Measurements from ENCODE around the gene CRELD2. TPM values are rescaled to one million over a fixed set of nuclear protein-coding genes. Genes with fewer than 3 reads are reported as not detected.

The CRELD2 gene
- total and polyA plus RNA-seq, 2 of the 13 experiments (the other 11 are each of a cell fraction or from before 2014, with no cell fraction given) = 17.2 to 44.7 TPM

- TF ChIP-seq PHF21A (CRISPR knock-in tag; IDR thresholded peaks at IDR 0.05) (peak; percentile 79), ZNF446 (CRISPR knock-in tag; IDR thresholded peaks at IDR 0.05) (no peak), ZSCAN21 (CRISPR knock-in tag; IDR thresholded peaks at IDR 0.05; ENCODE audit: borderline replicate concordance) (no peak), GFI1 (CRISPR knock-in tag; IDR thresholded peaks at IDR 0.05; ENCODE audit: borderline replicate concordance) (no peak), ZNF512 (CRISPR knock-in tag; IDR thresholded peaks at IDR 0.05) (no peak), ZFP1 (CRISPR knock-in tag; IDR thresholded peaks at IDR 0.05) (no peak), YEATS2 (CRISPR knock-in tag; IDR thresholded peaks at IDR 0.05; ENCODE audit: borderline replicate concordance) (no peak), ZNF720 (CRISPR knock-in tag; IDR thresholded peaks at IDR 0.05) (no peak), KMT2A (CRISPR knock-in tag; IDR thresholded peaks at IDR 0.05) (no peak), ZNF101 (CRISPR knock-in tag; IDR thresholded peaks at IDR 0.05; ENCODE audit: borderline replicate concordance, low read depth) (no peak), PAX8 (CRISPR knock-in tag; IDR thresholded peaks at IDR 0.05; ENCODE audit: borderline replicate concordance) (no peak), ZNF704 (CRISPR knock-in tag; IDR thresholded peaks at IDR 0.05; ENCODE audit: borderline replicate concordance) (peak; percentile 29; the same call in 1 of the 2 replicates), NCOA2 (CRISPR knock-in tag; IDR thresholded peaks at IDR 0.05) (peak; percentile 53; the same call in 1 of the 2 replicates), MXD4 (CRISPR knock-in tag; IDR thresholded peaks at IDR 0.05) (no peak), RELA (CRISPR knock-in tag; IDR thresholded peaks at IDR 0.05) (no peak), SETDB1 (CRISPR knock-in tag; IDR thresholded peaks at IDR 0.05; ENCODE audit: borderline replicate concordance) (no peak), PLRG1 (conservative IDR thresholded peaks at IDR 0.05) (no peak), ZNF781 (CRISPR knock-in tag; IDR thresholded peaks at IDR 0.05; ENCODE audit: borderline replicate concordance, not compliant biosample characterization) (no peak), ZNF629 (CRISPR knock-in tag; conservative IDR thresholded peaks at IDR 0.05) (0 out of 2 replicates have a peak, but pooled peaks have one; percentile 18), ZNF670 (CRISPR knock-in tag; IDR thresholded peaks at IDR 0.05; ENCODE audit: borderline replicate concordance) (peak; percentile 58; the same call in 1 of the 2 replicates), BORCS8-MEF2B (CRISPR knock-in tag; IDR thresholded peaks at IDR 0.05) (no peak)
- TF ChIP-seq, protein P1, sequence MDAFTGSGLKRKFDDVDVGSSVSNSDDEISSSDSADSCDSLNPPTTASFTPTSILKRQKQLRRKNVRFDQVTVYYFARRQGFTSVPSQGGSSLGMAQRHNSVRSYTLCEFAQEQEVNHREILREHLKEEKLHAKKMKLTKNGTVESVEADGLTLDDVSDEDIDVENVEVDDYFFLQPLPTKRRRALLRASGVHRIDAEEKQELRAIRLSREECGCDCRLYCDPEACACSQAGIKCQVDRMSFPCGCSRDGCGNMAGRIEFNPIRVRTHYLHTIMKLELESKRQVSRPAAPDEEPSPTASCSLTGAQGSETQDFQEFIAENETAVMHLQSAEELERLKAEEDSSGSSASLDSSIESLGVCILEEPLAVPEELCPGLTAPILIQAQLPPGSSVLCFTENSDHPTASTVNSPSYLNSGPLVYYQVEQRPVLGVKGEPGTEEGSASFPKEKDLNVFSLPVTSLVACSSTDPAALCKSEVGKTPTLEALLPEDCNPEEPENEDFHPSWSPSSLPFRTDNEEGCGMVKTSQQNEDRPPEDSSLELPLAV (CRISPR knock-in tag; conservative IDR thresholded peaks at IDR 0.05; ENCODE audit: low read depth) = no peak
- TF ChIP-seq, protein P2, sequence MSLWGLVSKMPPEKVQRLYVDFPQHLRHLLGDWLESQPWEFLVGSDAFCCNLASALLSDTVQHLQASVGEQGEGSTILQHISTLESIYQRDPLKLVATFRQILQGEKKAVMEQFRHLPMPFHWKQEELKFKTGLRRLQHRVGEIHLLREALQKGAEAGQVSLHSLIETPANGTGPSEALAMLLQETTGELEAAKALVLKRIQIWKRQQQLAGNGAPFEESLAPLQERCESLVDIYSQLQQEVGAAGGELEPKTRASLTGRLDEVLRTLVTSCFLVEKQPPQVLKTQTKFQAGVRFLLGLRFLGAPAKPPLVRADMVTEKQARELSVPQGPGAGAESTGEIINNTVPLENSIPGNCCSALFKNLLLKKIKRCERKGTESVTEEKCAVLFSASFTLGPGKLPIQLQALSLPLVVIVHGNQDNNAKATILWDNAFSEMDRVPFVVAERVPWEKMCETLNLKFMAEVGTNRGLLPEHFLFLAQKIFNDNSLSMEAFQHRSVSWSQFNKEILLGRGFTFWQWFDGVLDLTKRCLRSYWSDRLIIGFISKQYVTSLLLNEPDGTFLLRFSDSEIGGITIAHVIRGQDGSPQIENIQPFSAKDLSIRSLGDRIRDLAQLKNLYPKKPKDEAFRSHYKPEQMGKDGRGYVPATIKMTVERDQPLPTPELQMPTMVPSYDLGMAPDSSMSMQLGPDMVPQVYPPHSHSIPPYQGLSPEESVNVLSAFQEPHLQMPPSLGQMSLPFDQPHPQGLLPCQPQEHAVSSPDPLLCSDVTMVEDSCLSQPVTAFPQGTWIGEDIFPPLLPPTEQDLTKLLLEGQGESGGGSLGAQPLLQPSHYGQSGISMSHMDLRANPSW (CRISPR knock-in tag; IDR thresholded peaks at IDR 0.05; ENCODE audit: borderline replicate concordance) = no peak
Observed at GRCh38 chr22:49966774-49967705, 48.6 kb downstream of the CRELD2 start (continued).

Data from HepG2 (cell line).